GM12873 (cell line): ENCODE measurements around the gene NFIB.

Experiments
- CTCF ChIP-seq: IDR thresholded peaks from 2 replicates; pipeline ENCODE4 v1.5.1; 2012; ENCODE audit warnings: low read depth, mild to moderate bottlenecking, moderate library complexity, low read length, control low read depth; ENCODE audit not compliant: insufficient read depth; ENCODE audit errors: missing control alignments

The NFIB gene

DNA sequence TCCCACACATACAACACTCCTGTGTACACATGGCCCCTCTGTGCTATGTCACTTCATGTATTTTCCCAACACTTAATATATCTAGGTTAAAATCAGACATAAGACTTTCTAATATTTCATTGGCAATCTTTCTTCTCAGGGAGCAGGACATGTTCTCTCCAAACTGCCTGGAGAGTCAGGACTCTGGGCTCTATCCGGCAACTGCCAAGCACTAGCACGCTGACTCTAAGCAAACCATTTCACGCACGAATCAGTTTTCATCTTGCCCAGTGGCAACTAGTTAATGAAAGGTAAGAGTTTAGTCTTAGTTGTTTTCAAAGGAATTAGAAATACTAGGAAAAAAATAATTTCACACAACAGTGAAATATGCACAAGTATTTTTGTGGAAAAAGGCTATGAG is 124.8 kb downstream of the NFIB start:
- no peak for TF ChIP-seq CTCF

- no peak for TF ChIP-seq CTCF
These were observed 125.4 kb downstream of the NFIB start for GRCh38 chr9:14188538-14188937.

- TF ChIP-seq CTCF = no peak
These were observed 125.9 kb downstream of the NFIB start for GRCh38 chr9:14188011-14188410.

GRCh38 chr9:14186096-14186495 is 127.8 kb downstream of the NFIB start:
- TF ChIP-seq CTCF = no peak

GRCh38 chr9:14185016-14185415 is 128.9 kb downstream of the NFIB start:
- TF ChIP-seq CTCF = no peak

DNA sequence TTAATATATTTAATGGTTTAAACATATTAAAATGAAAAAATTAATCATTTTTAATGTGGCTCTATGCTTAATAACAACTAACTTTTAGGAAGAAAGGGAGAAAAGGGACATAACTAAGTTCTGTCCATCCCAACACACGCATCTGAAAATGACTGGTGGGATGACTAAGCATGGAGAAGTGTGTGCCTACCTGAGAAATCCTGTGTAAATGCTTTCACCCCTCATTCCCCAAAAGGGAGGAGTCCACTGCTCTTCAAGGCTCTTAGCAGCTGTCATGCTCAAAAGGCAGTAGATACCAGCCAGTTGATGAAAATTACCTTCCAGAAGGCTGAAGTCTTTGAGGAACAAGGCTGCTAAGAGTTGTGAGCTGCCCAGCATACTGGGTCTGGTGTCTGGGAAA is 130.9 kb downstream of the NFIB start:
- TF ChIP-seq CTCF = no peak

DNA sequence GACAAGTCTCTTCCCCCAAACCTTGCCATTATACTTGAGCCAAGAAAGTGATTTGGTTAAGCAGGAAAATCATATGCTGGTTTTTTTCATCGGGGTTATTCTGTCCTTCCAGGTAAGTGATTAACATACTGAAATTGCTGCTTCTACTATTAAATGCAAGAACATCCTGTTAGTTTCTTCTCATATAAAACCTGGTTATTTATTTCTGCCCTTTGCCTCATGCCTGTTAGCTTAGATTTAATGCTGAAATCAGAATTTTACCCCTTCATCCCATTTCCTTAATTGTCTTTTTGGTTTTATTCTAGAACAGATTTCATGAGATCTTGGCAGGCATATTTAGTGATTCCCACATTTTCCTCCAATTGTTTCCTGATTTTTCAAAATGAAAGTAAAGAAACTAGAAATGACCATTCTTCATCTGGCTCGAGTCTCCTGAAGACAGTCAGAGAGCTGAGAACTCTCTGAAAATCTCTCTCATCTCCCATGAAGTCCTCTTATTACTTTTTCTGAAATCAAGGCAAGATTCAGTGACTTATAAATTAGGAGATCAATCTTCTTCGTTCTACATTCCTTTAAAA is 132.9 kb downstream of the NFIB start:
- TF ChIP-seq CTCF = no peak
